Adrenal gland (tissue), 5 donors: Measurements from ENCODE around the gene PPIC.

Experiments used
- CTCF ChIP-seq, 6 experiments: fragments of 450-650 bp in 4 of 6; fragments of 200-600 bp in 2 of 6; sonication (generic) in 1 of 6; IDR thresholded peaks; 1 replicate in 5 of 6; 2 replicates in 1 of 6; pipeline versions ENCODE4 v1.5.1 to v1.8.0; 2016 to 2021; ENCODE audit warnings: antibody characterized with exemption in 6 of 6, mild to moderate bottlenecking in 2 of 6, moderate library complexity in 1 of 6
- POLR2A ChIP-seq, 2 donors: fragments of 450-650 bp; IDR thresholded peaks; one replicate each; pipeline ENCODE4 v1.6.1; 2017; ENCODE audit warnings: antibody characterized with exemption in 2 of 2, mild to moderate bottlenecking in 2 of 2, moderate library complexity in 1 of 2
- donor health status: DM: no; HTN: no; CAD: no.

- no peak for TF ChIP-seq POLR2A (IDR thresholded peaks at IDR 0.05)
- no peak for TF ChIP-seq CTCF (IDR thresholded peaks at IDR 0.05)
These were observed 48.4 kb upstream of the PPIC start for GRCh38 chr5:123084730-123085605.
